ENCODE results near the gene RXRA.

- TF ChIP-seq EZH2 (IDR thresholded peaks at IDR 0.05) (no peak), POLR2AphosphoS5 (IDR thresholded peaks at IDR 0.05; ENCODE audit: borderline replicate concordance, low read depth, low read length) (no peak)
Measured at GRCh38 chr9:134425812-134426211, 99.6 kb downstream of the RXRA start.
